GM23248 (cell line): ENCODE data around the gene FILIP1. TPM values are rescaled to one million over a fixed set of nuclear protein-coding genes. Genes with fewer than 3 reads are reported as not detected.

Experiments used
- DNase-seq: peaks from one replicate; pipeline ENCODE4 v3.0.0-alpha.2; 2015
- H2AFZ ChIP-seq: fragments of 200-600 bp; sonication (generic); 2 replicates; pipeline ENCODE4 v1.6.1; 2016; ENCODE audit warnings: antibody characterized with exemption
- H3F3A ChIP-seq: fragments of 200-600 bp; sonication (generic); 2 replicates; pipeline ENCODE4 v1.6.1; 2016; ENCODE audit warnings: mild to moderate bottlenecking, antibody characterized with exemption, mixed run types; ENCODE audit not compliant: insufficient read depth
- H3K27ac ChIP-seq: fragments of 200-600 bp; sonication (generic); 2 replicates; pipeline ENCODE4 v1.5.1; 2016; ENCODE audit warnings: mild to moderate bottlenecking
- H3K27me3 ChIP-seq: fragments of 200-600 bp; sonication (generic); replicated peaks from 2 replicates; pipeline ENCODE4 v1.6.1; 2016; ENCODE audit warnings: mild to moderate bottlenecking; ENCODE audit not compliant: insufficient read depth
- H3K36me3 ChIP-seq: fragments of 200-600 bp; sonication (generic); 2 replicates; pipeline ENCODE4 v1.6.1; 2016; ENCODE audit warnings: low read depth, mild to moderate bottlenecking
- H3K4me1 ChIP-seq: fragments of 200-600 bp; sonication (generic); 2 replicates; pipeline ENCODE4 v1.6.1; 2016; ENCODE audit warnings: mild to moderate bottlenecking; ENCODE audit not compliant: insufficient read depth
- H3K4me2 ChIP-seq: fragments of 200-600 bp; sonication (generic); one replicate; pipeline ENCODE4 v1.6.1; 2016; ENCODE audit warnings: mild to moderate bottlenecking; ENCODE audit not compliant: unreplicated experiment
- H3K4me3 ChIP-seq: fragments of 200-600 bp; sonication (generic); 2 replicates; pipeline ENCODE4 v1.5.1; 2016; ENCODE audit warnings: mild to moderate bottlenecking
- H3K79me2 ChIP-seq: fragments of 200-600 bp; sonication (generic); 2 replicates; pipeline ENCODE4 v1.6.1; 2016; ENCODE audit warnings: mild to moderate bottlenecking; ENCODE audit not compliant: insufficient read depth
- H3K9ac ChIP-seq: fragments of 200-600 bp; sonication (generic); 2 replicates; pipeline ENCODE4 v1.6.1; 2016; ENCODE audit warnings: mild to moderate bottlenecking
- H3K9me2 ChIP-seq: fragments of 200-600 bp; sonication (generic); 2 replicates; pipeline ENCODE4 v1.6.1; 2016; ENCODE audit warnings: mixed run types, mild to moderate bottlenecking, moderate library complexity; ENCODE audit not compliant: insufficient read depth
- H3K9me3 ChIP-seq: fragments of 200-600 bp; sonication (generic); one replicate; pipeline ENCODE4 v1.6.1; 2017; ENCODE audit warnings: low read depth
- H4K20me1 ChIP-seq: fragments of 200-600 bp; sonication (generic); 2 replicates; pipeline ENCODE4 v1.6.0; 2016; ENCODE audit not compliant: insufficient read depth
- EZH2 ChIP-seq: fragments of 200-600 bp; sonication (generic); IDR thresholded peaks from 2 replicates; pipeline ENCODE4 v1.6.1; 2018; ENCODE audit warnings: antibody characterized with exemption, mild to moderate bottlenecking; ENCODE audit not compliant: insufficient read depth, poor library complexity, severe bottlenecking
- EZH2phosphoT487 ChIP-seq: fragments of 200-600 bp; sonication (generic); IDR thresholded peaks from 2 replicates; pipeline ENCODE4 v1.6.1; 2018; ENCODE audit warnings: antibody characterized with exemption, moderate library complexity, mild to moderate bottlenecking, low read depth; ENCODE audit not compliant: insufficient read depth
- WGBS, 2 experiments: methylation state at CpG; one replicate each; pipeline ENCODE4 v1.1.6; 2015 to 2017; ENCODE audit warnings: low lambda C conversion rate in 2 of 2, low coverage in 1 of 2; ENCODE audit errors: missing lambda C conversion rate in 2 of 2; 5-methylcytosine and 5-hydroxymethylcytosine counted together
- in situ Hi-C: fragments of 300-500 bp; cut with MboI; formaldehyde crosslinking; loops from 2 replicates; pipeline ENCODE4 v1.15.0; 2020
- polyA plus RNA-seq: library from polyadenylated mRNA; unstranded; fragments of >200 nt; fragmentation: Nextera tagmentation; extraction: Ambion mirVana; gene quantifications from 2 replicates; pipeline ENCODE4 v1.2.1, GENCODE V29; 2016
- total RNA-seq: library from RNA; depleted of rRNA; stranded (reverse); fragments of >200 nt; shearing (Covaris generic); gene quantifications from 2 replicates; pipeline ENCODE4 v1.2.3, GENCODE V29; 2014

FILIP1 gene
- total and polyA plus RNA-seq, 2 experiments from 2014 or later: under 0.01 TPM; not detected in 1

- DNase-seq: no peak
- in situ Hi-C loops: no loop called here
These were observed 95.7 kb downstream of the FILIP1 start for GRCh38 chr6:75397656-75398465.

GRCh38 chr6:75397171-75397570, 96.4 kb downstream of the FILIP1 start:
- H3K9me3 ChIP-seq: no peaks in the 10 kb centered on the region
- no peak overlapping the region for H3K27ac ChIP-seq
- no peak overlapping the region for H3K4me2 ChIP-seq
- H3K79me2 ChIP-seq: no peaks in the 10 kb centered on the region
- peaks cover 4% of the 10 kb centered on the region for H3K4me1 ChIP-seq
- DNase-seq: no peak
- no peak for TF ChIP-seq EZH2phosphoT487
- no peak for TF ChIP-seq EZH2
- H4K20me1 ChIP-seq: no peaks in the 10 kb centered on the region
- no peak overlapping the region for H3K4me3 ChIP-seq
- H3F3A ChIP-seq: 0 out of 2 replicates have a peak, but pooled peaks cover 3% of the 10 kb centered on the region
- H3K36me3 ChIP-seq: no peaks in the 10 kb centered on the region
- in situ Hi-C loops: no loop called here
- no peak overlapping the region for H2AFZ ChIP-seq
- H3K9me2 ChIP-seq: no peaks in the 10 kb centered on the region
- no peaks in the 10 kb centered on the region for H3K27me3 ChIP-seq
- no peak overlapping the region for H3K9ac ChIP-seq

More at GRCh38 chr6:75397656-75398465, 95.7 kb downstream of the FILIP1 start:
- no peak overlapping the region for H2AFZ ChIP-seq
- H3K4me1 ChIP-seq: peaks cover 11% of the 10 kb centered on the region
- no peak overlapping the region for H3K4me3 ChIP-seq
- 51 to 56% methylated on average over 4 of the region's 4 CpGs for WGBS, 2 experiments
- no peaks in the 10 kb centered on the region for H3K27me3 ChIP-seq
- H3K9ac ChIP-seq: no peak overlapping the region
- H4K20me1 ChIP-seq: no peaks in the 10 kb centered on the region
- peaks cover 10% of the 10 kb centered on the region; the same call in 1 of the 2 replicates for H3F3A ChIP-seq
- H3K36me3 ChIP-seq: no peaks in the 10 kb centered on the region
- TF ChIP-seq EZH2phosphoT487: no peak
- no peak for TF ChIP-seq EZH2
- H3K9me3 ChIP-seq: no peaks in the 10 kb centered on the region
- no peak overlapping the region for H3K27ac ChIP-seq
- H3K79me2 ChIP-seq: no peaks in the 10 kb centered on the region
- H3K9me2 ChIP-seq: no peaks in the 10 kb centered on the region
- no peak overlapping the region for H3K4me2 ChIP-seq

- in situ Hi-C loops: no loop called here
- H3K9me3 ChIP-seq: no peaks in the 10 kb centered on the region
- no peak overlapping the region for H2AFZ ChIP-seq
- H3K36me3 ChIP-seq: no peaks in the 10 kb centered on the region
- H3K79me2 ChIP-seq: no peaks in the 10 kb centered on the region
- no peak overlapping the region for H3K9ac ChIP-seq
- H3F3A ChIP-seq: no peaks in the 10 kb centered on the region
- no peaks in the 10 kb centered on the region for H3K9me2 ChIP-seq
- no peak for DNase-seq
- no peaks in the 10 kb centered on the region for H4K20me1 ChIP-seq
- H3K27me3 ChIP-seq: peaks cover 6% of the 10 kb centered on the region; the same call in 1 of the 2 replicates
- TF ChIP-seq EZH2phosphoT487 (no peak), EZH2 (no peak)
- no peak overlapping the region for H3K4me3 ChIP-seq
- WGBS, 2 experiments: 89 to 92% methylated on average over 6 of the region's 6 CpGs
- no peaks in the 10 kb centered on the region; the same call in 1 of the 2 replicates for H3K4me1 ChIP-seq
- no peak overlapping the region for H3K4me2 ChIP-seq
- no peak overlapping the region for H3K27ac ChIP-seq
These were observed 97.4 kb downstream of the FILIP1 start for GRCh38 chr6:75396005-75396800.

GRCh38 chr6:75393806-75394205, 99.8 kb downstream of the FILIP1 start:
- H3K4me2 ChIP-seq: no peak overlapping the region
- peaks cover 6% of the 10 kb centered on the region; the same call in 1 of the 2 replicates for H3K27me3 ChIP-seq
- TF ChIP-seq EZH2 (no peak), EZH2phosphoT487 (no peak)
- H3K9ac ChIP-seq: no peak overlapping the region
- no peak for DNase-seq
- no peak overlapping the region for H3K27ac ChIP-seq
- no peak overlapping the region for H2AFZ ChIP-seq
- H3K36me3 ChIP-seq: no peaks in the 10 kb centered on the region
- no peaks in the 10 kb centered on the region for H3K9me3 ChIP-seq
- no peak overlapping the region for H3K4me3 ChIP-seq
- no peaks in the 10 kb centered on the region; the same call in 1 of the 2 replicates for H3K4me1 ChIP-seq
- in situ Hi-C loops: no loop called here
- no peaks in the 10 kb centered on the region for H3K79me2 ChIP-seq
- no peaks in the 10 kb centered on the region for H4K20me1 ChIP-seq
- no peaks in the 10 kb centered on the region for H3K9me2 ChIP-seq
- H3F3A ChIP-seq: no peaks in the 10 kb centered on the region
